K562 (cell line): Measurements from ENCODE around the gene BTBD18.

Source experiments
- POLR2A ChIP-seq: fragments of 450-650 bp; conservative IDR thresholded peaks from 2 replicates; pipeline ENCODE4 v1.6.1; 2016
- SP1 ChIP-seq: sonication (generic); formaldehyde crosslinking; IDR thresholded peaks from 2 replicates; pipeline ENCODE4 v1.8.1; 2022; ENCODE audit warnings: mild to moderate bottlenecking, missing genetic modification reagents

GRCh38 chr11:57801183-57801485 is 49.5 kb upstream of the BTBD18 start:
- TF ChIP-seq POLR2A (no peak), SP1 (CRISPR knock-in tag) (no peak)
